HG02840 (cell line): Measurements from ENCODE around the gene CYTL1.
"Not testable (repeated sequence)": the region's sequence is repeated elsewhere in the genome, so short reads cannot be mapped to it uniquely, and the experiment has no call there.

ENCODE experiments used
- ATAC-seq: cut with Tn5 transposase; IDR thresholded peaks from one replicate; pipeline ENCODE4 v1.9.1; 2021; ENCODE audit warnings: mild to moderate bottlenecking, moderate library complexity, moderate number of reproducible peaks; ENCODE audit not compliant: unreplicated experiment, low FRiP score

CYTL1 gene

DNA sequence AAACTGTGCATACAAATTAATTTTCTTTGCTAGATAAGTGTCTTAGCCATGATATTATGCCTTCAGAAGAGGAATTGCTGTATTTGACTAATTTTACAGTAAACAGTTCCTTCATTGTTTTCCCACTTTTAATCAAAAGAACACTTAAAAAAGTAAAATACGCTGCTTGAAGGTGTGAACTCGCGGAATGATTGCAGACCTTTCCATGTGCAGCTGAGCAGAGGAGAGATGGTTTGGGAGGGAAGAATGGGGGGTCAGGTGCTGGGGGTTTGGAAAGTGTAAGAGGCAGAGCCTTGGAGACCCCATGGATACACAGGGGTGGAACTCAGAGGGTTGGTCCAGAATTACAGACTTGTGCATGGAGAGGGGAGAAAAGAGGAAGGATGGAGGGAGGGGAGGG lies 15.3 kb downstream of the CYTL1 start:
- no peak for ATAC-seq

DNA sequence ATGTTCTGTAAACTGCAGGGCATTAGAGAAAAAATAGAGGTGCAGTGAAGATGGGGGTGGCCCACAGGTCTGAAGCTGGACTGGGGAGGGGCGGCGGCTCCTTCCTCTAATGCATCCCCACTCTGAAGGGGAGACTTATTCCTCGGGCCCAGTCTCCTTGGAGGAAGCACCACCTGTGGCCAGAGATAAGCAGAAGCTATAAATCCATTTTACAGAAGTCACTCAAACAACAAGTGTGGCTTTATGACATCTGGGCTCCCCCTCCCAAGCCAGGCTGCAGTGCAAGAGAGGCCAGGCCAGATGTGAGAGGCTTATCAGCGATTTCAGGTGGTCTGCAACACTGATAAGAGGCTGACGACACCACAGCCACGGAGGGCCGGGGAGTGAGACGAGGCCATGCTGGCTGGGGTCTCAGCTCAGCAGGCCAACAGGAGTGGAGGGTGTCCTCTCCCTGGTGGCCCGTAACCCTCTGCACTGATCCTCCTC lies 15.8 kb downstream of the CYTL1 start:
- ATAC-seq = no peak

DNA sequence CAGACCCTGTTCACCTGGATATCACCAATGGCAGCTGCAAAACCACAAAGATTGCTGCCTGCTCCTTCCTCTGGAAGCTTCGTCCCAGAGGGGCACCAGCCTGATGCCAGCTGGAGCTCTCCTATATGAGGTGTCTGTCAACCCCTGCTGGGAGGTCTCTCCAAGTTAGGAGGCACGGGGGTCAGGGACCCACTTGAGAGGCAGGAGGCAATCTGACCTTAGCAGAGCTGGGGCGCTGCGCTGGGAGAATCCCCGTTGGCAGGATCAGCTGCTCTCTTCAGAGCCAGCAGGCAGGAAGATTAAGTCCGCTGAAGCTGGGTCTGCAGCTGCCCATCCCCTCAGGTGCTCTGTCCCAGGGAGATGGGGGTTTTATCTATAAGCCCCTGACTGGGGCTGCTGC lies 17.6 kb downstream of the CYTL1 start:
- ATAC-seq = not testable (repeated sequence)

DNA sequence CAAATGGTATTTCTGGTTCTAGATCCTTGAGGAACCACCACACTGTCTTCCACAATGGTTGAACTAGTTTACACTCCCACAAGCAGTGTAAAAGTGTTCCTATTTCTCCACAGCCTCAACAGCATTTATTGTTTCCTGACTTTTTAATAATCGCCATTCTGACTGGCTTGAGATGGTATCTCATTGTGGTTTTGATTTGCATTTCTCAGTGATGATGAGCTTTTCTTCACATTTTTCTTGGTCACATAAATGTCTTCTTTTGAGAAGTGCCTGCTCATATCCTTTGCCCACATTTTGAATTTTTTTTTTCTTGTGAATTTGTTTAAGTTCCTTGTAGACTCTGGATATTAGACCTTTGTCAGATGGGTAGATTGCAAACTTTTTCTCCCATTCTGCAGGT lies 22.3 kb downstream of the CYTL1 start:
- not testable (repeated sequence) for ATAC-seq

DNA sequence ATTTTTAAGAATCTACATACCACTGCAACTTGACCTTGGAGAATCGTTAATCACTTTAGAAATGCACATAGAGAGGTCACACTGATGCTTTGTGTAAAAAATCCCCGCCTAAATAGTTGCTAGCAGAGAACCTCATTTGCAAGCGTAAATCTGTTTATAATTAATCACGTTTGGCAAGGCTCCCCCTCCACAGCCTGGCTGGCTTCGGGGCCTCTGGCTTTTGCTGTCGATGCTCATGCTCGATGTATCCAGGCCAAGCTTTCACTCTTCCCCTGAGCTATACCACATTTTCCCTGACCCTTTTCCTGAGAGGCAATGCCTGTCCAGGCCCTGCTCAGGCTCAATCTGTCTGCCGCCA lies 23.4 kb downstream of the CYTL1 start:
- no peak for ATAC-seq

DNA sequence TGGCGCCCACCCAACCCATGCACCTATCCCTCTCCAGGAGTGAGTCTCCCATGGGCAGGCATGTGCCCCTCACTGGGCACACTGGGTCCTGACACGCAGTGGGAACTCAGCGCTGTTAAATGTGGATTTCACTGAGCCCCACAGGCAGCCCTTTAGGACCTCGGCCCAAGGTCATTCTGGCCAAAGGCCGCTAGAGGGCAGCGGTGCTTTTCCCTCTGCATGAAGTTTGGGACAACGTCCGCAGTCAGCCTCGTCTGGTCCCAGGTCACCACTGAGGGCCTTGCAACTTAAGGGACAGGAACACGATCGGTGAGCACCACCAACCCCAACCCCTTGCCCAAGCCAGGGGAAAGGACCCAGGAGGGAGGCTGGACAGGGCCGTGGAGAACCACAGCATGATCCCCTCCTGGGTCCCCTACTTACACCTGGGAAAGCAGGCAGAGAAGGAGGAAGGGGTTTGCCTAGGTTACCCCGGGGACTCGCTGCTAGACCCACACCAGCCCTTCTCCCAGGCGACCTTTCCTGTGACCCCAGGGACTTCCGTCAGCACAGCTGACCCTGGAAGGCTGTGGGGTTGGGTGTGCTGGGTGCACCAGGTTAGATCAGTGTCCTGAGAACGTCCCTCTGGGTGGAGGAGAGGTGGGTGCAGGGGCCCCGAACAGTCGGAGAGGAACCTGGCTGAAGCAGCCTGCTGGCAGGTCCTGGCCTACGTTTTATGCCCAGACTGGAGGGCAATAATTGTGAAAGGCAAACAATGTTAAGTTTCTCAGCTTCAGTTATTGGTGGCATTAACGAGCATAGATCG lies 24.0 kb downstream of the CYTL1 start:
- no peak for ATAC-seq

DNA sequence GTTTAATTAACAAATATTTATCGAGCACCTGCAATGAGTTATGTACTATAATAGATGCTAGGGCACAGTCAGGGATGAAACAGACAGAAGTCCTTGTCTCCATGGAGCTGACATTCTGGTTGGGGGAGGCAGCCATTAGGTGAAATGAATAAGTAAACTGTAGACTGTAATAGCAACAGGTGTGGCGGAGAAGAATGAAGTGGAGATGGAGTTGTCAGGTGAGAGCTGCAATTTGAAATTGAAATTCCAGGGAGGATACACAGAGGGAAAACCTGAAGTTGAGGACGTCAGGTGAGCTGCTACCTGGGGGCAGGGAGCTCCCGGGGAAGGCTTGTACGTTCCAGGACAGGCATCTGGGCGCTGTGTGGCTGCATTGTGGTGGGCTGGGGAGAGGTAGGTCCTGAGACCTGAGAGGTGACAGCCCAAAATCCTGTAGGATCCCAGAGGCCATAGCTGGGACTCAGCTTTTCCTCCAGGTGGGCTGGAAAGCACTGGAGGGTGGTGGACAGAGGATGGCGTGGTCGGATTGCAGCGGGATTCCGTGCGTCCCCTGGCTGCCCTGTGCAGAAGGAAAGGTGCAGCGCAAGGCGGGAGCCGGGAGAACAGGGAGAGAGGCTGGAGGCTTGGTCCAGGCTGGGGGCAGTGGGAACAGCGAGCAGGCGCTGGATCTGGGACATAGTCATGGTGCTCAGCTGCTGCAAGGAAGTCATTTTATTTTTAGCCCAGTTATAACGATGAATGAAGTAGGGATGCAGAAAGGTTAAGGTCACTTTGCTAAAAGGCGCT lies 24.8 kb downstream of the CYTL1 start:
- ATAC-seq = no peak

DNA sequence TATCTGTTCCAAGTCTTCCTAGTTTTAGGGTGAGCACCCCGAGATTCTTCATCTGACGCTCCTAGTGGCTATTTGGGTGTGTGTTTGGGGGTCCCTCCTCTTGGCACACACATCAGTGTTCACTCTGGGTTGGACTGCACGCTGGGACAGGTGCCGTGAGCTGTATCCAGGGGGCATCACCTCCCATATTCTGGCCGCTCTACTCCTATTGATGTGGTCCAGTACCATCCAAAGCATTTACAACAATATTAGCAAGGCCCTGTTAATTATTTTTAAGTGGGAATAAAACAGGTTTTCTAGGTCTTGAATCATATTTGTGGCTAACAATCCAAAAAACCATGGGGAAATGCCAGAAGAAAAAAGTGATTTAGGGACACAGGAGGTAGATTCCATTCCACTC lies 26.4 kb downstream of the CYTL1 start:
- ATAC-seq = no peak

DNA sequence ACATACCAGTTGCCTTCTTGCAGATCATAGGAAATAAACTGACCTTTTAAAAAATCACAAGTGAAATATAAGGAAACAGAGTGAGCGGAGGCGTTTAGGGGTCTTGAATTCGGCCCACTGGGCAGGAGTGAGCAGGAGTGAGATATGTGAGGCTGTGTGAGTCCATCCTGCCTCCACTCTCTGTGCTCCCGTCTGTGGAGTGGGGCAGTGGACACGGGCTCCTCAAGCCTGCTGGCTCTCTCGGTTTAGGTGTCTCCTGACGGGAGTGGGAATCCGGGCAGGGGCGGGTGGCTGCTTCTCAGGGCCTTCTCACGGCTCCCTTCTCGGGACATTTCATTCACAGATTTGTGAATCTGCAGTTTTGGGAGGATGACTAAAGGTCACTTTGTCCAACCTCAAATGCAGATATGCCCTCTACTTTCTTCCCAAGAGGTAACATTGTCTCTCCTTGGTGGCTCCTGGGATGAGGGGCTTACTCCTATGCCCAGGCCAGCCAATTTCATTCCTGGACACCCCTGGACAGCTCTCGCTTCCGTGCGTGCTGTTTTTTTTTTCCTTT lies 27.6 kb downstream of the CYTL1 start:
- ATAC-seq = no peak

DNA sequence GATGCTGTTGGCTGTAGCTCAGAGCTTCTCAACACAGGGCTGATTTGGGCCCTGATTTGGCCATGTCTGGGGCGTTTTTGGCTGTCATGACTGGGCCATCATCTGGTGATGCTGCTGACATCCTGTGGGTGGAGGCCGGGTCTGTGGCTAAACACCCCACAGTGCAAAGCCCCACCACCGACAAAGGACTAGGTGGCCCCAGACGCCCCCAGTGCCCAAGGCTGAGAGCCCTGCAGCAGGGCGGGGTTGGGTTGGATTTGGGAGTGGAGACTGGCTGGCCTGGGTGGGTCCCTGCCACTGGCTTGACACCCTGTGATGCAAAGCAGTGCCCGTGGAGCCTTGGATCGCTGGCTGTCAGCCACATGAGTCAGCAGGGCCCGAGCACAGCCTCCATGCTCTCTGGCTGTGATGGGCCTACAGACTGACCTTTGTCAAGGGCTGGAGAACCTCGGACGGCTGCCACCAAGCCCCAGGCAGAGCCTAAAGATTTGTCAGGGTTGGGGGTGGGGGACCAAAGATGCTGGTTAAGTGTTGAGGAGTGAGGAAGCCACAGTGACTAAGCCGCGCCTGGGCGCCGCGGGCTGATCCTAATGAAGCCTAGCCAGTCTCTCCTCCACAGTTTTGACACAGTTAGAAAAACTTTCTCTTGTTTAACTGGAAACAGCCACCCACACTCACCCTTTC lies 28.3 kb downstream of the CYTL1 start:
- no peak for ATAC-seq

DNA sequence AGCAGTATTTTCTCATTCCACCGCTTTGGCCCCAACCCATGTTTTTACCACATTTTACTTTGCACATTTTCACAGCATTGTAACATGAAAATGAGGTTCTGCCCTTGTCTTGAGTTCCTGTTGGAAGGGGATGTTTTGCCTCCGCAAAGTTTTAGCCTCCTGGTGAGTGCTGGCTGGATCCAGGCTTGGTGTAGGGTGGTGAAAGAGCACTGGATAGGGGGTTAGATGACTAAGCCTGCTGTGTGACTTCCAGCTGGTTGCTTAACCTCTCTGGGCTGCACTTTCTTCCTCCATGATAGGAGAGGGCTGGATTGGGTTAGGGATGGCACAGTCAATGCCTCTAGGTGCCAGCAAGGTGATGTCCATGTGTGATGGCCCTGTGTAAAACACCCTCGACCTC lies 28.9 kb downstream of the CYTL1 start:
- ATAC-seq = no peak

DNA sequence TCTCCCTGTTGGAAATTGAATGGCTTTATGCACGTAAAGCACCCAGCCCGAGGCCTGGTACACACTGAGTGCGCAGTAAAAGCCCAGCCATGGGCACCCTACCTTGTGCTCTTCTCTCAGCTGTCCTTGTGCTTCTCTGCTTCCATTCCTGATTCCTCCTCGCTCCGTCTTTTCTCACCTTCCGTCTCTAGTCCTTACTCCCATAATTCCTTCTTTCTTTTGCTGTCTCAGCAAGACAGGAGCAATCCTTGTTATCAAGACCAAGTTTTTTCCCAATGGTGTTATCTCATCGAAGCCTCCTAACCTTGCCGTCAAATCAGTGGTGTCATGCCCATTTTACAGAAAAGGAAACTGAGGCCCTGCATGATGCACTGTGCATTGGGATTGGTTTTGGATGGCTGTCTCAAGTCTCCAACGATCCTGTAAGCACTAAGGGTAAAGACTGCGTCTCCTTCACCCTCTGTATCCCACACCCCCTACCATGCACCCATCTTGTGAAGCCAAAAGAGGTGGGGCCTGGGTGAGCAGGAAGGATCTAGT lies 30.1 kb downstream of the CYTL1 start:
- no peak for ATAC-seq

DNA sequence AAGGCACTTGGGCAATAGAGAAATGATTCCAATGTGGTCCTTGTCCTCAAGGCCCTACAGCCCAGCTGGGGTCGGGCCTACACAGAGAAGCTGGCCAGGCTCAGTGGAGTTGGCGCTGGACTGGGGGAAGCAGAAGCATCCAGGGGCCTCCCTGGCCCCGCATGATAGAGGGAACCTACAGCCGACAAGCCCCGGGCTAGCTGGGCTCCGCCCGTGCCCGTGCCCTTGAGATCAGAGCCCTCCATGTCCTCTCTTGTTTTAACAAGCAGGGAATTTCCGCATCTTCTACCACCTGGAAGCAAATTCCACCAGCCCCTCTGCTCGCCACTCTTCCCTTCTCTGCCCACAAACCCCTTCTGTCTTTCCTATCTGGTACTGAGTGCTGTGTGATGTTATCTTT lies 31.6 kb downstream of the CYTL1 start:
- ATAC-seq = no peak

DNA sequence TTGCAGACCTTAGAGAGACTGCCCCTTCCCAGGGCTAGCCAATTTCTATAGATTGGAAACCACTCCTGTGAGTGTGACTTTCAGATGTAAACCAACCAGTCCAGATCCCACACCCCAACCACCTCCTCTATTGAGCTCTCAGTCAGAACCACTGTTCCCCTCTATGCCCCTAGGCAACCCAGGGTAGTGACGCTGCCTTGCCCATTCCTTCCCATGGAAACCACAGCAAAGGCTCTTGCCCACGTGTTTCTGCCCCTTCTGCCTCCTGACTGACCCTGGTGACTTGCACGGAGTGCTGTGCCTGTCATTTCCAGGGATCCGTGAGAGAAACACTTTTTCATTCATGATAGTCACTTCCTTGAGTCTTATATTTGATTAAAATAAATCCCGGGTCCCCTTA lies 32.4 kb downstream of the CYTL1 start:
- ATAC-seq = no peak

DNA sequence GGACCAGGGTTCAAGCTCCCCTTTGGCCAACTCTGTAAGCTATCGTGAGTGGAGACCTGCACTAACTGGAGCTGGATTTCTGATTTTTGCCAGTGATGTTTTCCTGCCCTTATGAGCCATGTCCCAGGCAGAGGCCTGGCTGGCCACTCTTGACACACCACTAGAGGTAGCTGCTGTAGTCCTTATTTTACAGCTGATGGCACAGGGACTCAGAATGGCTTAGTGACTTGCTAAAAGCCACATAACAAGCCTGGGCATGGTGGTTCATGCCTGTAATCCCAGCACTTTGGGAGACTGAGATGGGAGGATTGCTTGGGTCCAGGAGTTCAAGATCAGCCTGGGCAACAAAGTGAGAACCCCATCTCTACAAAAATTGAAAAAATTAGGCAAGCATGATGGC lies 33.4 kb downstream of the CYTL1 start:
- ATAC-seq = no peak

DNA sequence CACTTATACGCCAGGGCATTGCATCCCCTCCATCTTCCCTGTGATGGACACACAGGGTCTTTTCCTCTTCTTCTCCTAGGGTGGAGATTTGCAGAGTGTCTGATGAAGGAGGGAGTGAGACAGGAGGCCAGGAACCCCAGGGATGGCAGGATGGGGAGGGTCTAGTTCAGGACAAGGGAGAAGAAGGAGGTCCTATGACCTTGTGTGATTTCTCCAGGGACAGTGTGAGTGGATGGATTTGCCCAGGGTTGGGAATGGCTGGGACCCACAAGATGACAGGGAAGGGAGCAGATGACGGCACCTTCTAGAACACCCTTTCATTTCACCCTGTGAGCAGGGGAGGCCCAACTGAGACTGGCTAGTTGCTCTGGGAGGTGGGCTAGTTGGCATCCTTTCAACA lies 34.2 kb downstream of the CYTL1 start:
- no peak for ATAC-seq

DNA sequence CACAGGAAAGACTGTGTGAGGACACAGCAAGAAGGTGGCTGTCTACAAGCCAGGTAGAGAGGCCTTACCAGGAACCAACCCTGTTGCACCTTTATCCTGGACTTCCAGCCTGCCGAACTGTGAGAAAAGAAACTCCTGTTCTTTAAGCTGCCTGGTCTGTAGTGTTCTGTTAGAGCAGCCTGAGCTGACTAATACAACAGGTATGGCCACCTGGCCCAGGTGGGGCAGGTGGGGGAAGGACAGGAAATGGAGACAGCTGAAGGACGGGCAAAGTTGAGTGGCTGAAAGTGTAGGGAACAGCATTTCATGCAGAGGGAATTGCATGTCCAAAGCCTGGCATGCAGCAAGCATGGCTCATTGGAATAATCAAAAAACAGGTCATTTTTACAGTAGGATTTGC lies 35.1 kb downstream of the CYTL1 start:
- no peak for ATAC-seq

DNA sequence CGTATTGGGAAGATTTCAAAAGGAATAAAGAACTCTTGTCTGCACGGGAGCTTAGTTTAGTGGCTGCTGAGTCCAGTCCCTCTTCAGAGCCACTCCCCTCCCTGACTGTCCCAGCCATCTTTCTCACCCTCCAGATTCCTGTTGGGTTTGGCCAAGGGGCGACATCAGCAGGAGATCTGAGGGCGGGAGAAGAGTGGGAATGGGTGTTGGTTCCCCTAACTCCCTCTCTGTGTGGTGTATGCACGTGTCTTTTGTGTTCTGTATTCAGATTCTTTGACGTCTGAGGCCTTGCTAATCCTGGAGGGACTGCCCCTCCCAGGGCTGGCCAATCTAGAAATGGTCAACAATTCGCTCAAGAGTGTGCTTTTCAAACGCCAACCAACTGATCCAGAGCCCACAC lies 37.4 kb downstream of the CYTL1 start:
- no peak for ATAC-seq

DNA sequence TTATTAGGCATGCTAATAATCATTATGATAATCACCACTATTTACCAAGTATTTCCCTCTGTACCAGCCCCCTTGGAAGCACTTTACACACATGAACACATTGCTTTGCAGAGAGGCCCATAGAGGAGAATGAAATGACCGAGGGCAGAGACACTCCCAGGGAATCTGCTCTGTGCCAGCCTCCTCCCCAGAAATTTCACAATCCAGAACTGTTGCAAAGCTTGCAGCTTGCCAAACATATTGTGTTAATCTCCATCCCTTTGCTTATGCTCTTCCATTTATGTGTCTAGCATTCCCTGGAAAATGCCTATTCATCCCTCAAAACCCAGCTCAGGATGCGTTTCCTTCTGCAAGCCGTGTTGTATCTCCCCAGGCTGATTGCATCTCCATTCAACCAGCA lies 37.8 kb downstream of the CYTL1 start:
- ATAC-seq = no peak

DNA sequence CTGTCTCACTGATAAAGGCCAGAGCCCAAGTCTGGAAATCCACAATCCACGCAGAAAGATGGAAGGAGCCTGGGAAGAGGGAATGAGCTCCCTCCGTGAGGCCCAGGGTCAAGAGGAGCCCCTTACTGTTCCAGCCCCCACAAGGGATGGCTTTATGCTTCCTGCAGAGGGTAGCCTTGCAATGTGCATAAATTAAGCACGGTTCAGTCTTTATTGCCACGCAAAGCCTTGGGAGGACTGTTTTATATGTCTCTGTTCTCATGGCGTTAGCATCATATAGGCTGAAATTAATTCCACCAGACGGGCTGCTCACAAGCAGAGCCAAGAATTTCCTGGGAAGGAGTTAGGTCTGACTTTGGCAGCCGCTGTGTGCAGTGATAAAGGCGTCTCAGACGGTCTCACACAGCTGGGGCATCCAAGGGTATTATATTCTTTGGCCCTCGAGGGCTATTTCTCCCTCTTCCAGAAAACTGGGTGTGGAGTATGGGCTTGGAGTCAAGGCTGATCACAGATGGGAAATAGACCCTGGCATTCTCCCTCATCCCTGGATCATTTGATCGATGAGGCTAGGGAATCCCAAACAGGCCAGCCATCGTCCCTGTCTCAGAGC lies 38.5 kb downstream of the CYTL1 start:
- ATAC-seq = no peak
